GM21576 (cell line): ENCODE data around the gene TBC1D24.
"Not testable (repeated sequence)": the region's sequence is repeated elsewhere in the genome, so short reads cannot be mapped to it uniquely, and the experiment has no call there.

ENCODE experiments used
- ATAC-seq: cut with Tn5 transposase; IDR thresholded peaks from one replicate; pipeline ENCODE4 v1.9.1; 2021; ENCODE audit warnings: mild to moderate bottlenecking, moderate library complexity; ENCODE audit not compliant: unreplicated experiment

TBC1D24 gene

GRCh38 chr16:2474877-2475412, at the start of gene TBC1D24:
Gene TBC1D24, plus strand, starts transcription at chr16:2475127. Its CDS starts 21,022 bp downstream, at chr16:2496149.
- ATAC-seq: peak; percentile 54

GRCh38 chr16:2425825-2426430, 49.0 kb upstream of the TBC1D24 start:
- ATAC-seq: no peak

GRCh38 chr16:2426941-2427361, 48.0 kb upstream of the TBC1D24 start:
- ATAC-seq: no peak

GRCh38 chr16:2427526-2427925, 47.4 kb upstream of the TBC1D24 start:
- no peak for ATAC-seq

- ATAC-seq: peak; percentile 22
These were observed 46.7 kb upstream of the TBC1D24 start for GRCh38 chr16:2428051-2428783.

GRCh38 chr16:2428784-2429033, 46.2 kb upstream of the TBC1D24 start:
- no peak for ATAC-seq

GRCh38 chr16:2429034-2429770, 45.7 kb upstream of the TBC1D24 start, which contains the start of gene CCNF:
Gene CCNF, plus strand, starts transcription at chr16:2429447. Its CDS starts 35 bp downstream, at chr16:2429482.
- peak; percentile 84 for ATAC-seq

- no peak for ATAC-seq
These were observed 44.9 kb upstream of the TBC1D24 start for GRCh38 chr16:2429771-2430663.

GRCh38 chr16:2432286-2432685, 42.6 kb upstream of the TBC1D24 start:
- ATAC-seq: no peak

GRCh38 chr16:2432801-2433505, 42.0 kb upstream of the TBC1D24 start:
- ATAC-seq: no peak

- not testable (repeated sequence) for ATAC-seq
These were observed 39.7 kb upstream of the TBC1D24 start for GRCh38 chr16:2435236-2435635.

GRCh38 chr16:2436110-2436509, 38.8 kb upstream of the TBC1D24 start:
- no peak for ATAC-seq

GRCh38 chr16:2437032-2437790, 37.7 kb upstream of the TBC1D24 start:
- ATAC-seq: no peak

- no peak for ATAC-seq
These were observed 36.8 kb upstream of the TBC1D24 start for GRCh38 chr16:2438121-2438520.

- no peak for ATAC-seq
These were observed 35.3 kb upstream of the TBC1D24 start for GRCh38 chr16:2439598-2439997.

GRCh38 chr16:2441143-2441804, 33.7 kb upstream of the TBC1D24 start:
- ATAC-seq: not testable (repeated sequence)

GRCh38 chr16:2443555-2443954, 31.4 kb upstream of the TBC1D24 start:
- ATAC-seq: no peak

GRCh38 chr16:2447920-2448583, 26.9 kb upstream of the TBC1D24 start:
- no peak for ATAC-seq
